ENCODE data around the gene ALDH1A2.

DNA sequence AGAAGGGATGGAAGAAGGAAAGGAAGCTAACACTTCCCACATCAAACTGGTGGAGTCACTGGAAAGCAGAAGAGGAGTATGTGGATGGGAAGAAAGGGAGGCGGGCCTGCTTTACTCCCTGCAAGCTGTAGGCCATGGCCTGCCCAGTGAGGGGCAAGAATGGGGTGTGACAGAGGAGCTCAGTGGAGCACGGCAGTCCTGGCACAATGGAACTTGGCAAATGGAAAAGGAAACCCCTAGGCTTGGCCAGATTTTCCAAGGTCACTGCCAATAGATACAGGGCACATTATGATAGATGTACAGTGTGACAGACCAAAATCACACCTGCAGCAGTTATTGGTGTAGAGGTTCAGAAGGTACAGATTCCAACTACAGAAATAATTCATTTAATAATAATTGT is 111.6 kb downstream of the ALDH1A2 start:
- no peak for TF ChIP-seq TAF1 (IDR thresholded peaks at IDR 0.05; ENCODE audit: borderline replicate concordance, insufficient read depth, low read length)
- no peak for TF ChIP-seq SIN3A (IDR thresholded peaks at IDR 0.05; ENCODE audit: borderline replicate concordance, insufficient read depth, low read length)
- TF ChIP-seq POLR2AphosphoS5 (IDR thresholded peaks at IDR 0.05; ENCODE audit: low read depth, low read length) = no peak

Measured in PFSK-1 (cell line).